ENCODE data around the gene GPATCH8.

DNA sequence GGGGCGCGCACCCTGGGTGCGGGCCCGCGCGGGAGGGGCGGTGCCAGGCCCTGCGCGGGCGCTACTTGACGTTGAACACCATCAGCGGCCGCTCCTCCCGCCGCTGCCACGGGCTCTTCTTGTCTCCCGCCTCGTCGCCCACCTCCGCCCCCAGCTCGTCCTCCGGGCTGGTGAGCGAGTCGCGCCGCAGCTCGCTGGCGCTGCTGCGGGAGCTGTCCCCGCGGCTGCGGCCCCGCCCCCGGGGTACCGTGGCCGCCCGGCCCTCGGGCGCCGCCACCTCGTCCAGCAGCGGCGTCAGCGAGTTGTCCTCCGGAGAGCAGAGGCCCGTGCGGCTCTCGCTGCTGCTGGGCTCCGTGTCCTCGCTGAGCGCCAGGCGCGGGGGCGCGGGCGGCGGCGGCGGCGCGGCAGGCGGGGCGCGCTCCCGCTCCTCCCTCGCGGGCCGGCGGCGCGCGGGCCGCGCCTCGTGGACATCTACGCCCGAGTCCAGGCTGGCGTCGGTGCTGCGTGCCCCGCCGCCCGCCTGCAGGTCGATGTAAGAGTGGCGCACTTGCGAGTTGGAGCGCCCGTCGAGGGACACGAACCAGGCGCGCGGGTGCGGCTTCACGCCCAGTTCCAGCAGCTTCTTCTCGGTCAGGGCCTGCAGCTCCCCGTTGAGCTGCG, 149.4 kb downstream of the GPATCH8 start:
- TF ChIP-seq, protein P1, sequence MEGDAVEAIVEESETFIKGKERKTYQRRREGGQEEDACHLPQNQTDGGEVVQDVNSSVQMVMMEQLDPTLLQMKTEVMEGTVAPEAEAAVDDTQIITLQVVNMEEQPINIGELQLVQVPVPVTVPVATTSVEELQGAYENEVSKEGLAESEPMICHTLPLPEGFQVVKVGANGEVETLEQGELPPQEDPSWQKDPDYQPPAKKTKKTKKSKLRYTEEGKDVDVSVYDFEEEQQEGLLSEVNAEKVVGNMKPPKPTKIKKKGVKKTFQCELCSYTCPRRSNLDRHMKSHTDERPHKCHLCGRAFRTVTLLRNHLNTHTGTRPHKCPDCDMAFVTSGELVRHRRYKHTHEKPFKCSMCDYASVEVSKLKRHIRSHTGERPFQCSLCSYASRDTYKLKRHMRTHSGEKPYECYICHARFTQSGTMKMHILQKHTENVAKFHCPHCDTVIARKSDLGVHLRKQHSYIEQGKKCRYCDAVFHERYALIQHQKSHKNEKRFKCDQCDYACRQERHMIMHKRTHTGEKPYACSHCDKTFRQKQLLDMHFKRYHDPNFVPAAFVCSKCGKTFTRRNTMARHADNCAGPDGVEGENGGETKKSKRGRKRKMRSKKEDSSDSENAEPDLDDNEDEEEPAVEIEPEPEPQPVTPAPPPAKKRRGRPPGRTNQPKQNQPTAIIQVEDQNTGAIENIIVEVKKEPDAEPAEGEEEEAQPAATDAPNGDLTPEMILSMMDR (IDR thresholded peaks at IDR 0.05) = no peak
- no peak for TF ChIP-seq POLR2AphosphoS5 (IDR thresholded peaks at IDR 0.05; ENCODE audit: insufficient read depth in 1 of 2, low read depth in 1 of 2)
